Stimulated activated effector memory CD8-positive, alpha-beta T cell treated with anti-CD3 and anti-CD28 coated beads, Interleukin-12 subunit alpha, Interleukin-12 subunit beta, amount 100 ng/mL, for 72 hours (primary cell): Measurements from ENCODE around the gene CAMSAP2.
A peak's percentile ranks its signal among the peaks of the same experiment; 100 is the strongest.

Experiments
- ATAC-seq: fragments of 150-1000 bp; cut with Tn5 transposase; 2 replicates; pipeline ENCODE4 v1.10.0; 2021
- DNase-seq, 2 donors: peaks; one replicate each; pipeline ENCODE4 v3.0.0; 2021 to 2022; ENCODE audit warnings: low spot score in 2 of 2
- H3K27ac Mint-ChIP-seq: one replicate; pipeline ENCODE4 v1.8.0; 2022; ENCODE audit warnings: mild to moderate bottlenecking, mixed read lengths
- H3K36me3 Mint-ChIP-seq: one replicate; pipeline ENCODE4 v1.8.0; 2022; ENCODE audit warnings: mild to moderate bottlenecking, mixed read lengths
- H3K4me1 Mint-ChIP-seq: one replicate; pipeline ENCODE4 v1.8.0; 2022; ENCODE audit warnings: mixed read lengths
- H3K4me3 Mint-ChIP-seq: one replicate; pipeline ENCODE4 v1.8.0; 2022; ENCODE audit warnings: mild to moderate bottlenecking, mixed read lengths
- H3K9me3 Mint-ChIP-seq: one replicate; pipeline ENCODE4 v1.8.0; 2022; ENCODE audit warnings: mixed read lengths

Gene CAMSAP2

GRCh38 chr1:200753650-200754198 is 15.0 kb downstream of the CAMSAP2 start:
- Mint-ChIP-seq H3K4me3 (no peak overlapping the region), H3K36me3 (no peaks in the 10 kb centered on the region), H3K4me1 (peaks cover 6% of the 10 kb centered on the region), H3K27ac (no peak overlapping the region), H3K9me3 (no peaks in the 10 kb centered on the region)
- no peak for DNase-seq
- ATAC-seq = peak; percentile 19

DNA sequence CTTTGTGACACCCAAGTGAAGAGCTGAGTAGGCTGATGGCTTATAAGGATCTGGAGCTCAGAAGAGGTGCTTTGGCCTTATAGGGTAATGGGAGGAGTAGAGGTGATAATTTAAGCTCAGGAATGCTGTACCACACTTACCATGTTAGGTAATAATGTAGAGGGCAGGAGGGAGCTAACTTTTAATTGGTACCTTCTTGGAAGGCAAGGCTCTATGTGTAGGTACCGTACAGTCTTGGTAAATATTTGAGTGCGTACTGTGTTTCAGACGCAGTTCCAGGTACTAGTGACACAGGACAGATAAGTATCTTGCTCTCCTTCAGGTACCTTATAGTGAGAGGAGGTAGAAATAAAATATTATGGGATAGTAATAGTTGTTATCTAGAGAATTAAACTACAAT is 16.8 kb downstream of the CAMSAP2 start:
- Mint-ChIP-seq H3K27ac (no peak overlapping the region), H3K4me3 (no peak overlapping the region), H3K9me3 (no peaks in the 10 kb centered on the region), H3K4me1 (peaks cover 6% of the 10 kb centered on the region), H3K36me3 (no peaks in the 10 kb centered on the region)
- ATAC-seq (no peak), DNase-seq (no peak)

DNA sequence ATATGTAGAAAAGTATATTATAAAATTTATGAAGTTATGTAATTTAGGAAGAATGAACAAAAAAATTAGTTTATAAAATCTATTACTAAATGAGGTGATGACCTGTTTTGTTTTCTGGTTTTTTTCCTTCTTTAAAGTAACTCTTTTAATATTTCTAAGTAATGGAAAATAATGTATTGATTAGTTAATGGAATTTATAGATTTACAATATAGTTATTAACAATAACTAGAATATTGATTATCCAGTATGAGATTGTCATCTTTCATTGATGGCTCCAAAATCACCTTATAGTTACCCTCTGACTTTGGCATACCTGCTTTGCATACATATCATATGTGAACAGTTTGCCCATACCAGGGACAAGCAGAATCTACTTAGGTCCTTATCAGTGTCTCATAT is 23.4 kb downstream of the CAMSAP2 start:
- H3K4me3 Mint-ChIP-seq = no peak overlapping the region
- H3K9me3 Mint-ChIP-seq = no peaks in the 10 kb centered on the region
- DNase-seq (no peak), ATAC-seq (no peak)
- H3K4me1 Mint-ChIP-seq = no peaks in the 10 kb centered on the region
- no peak overlapping the region for H3K27ac Mint-ChIP-seq
- H3K36me3 Mint-ChIP-seq = no peaks in the 10 kb centered on the region

GRCh38 chr1:200767321-200767720 is 28.6 kb downstream of the CAMSAP2 start:
- no peak for ATAC-seq
- no peak for DNase-seq
- H3K36me3 Mint-ChIP-seq = no peaks in the 10 kb centered on the region

GRCh38 chr1:200771625-200772555 is 33.2 kb downstream of the CAMSAP2 start:
- Mint-ChIP-seq H3K4me3 (no peak overlapping the region), H3K36me3 (no peaks in the 10 kb centered on the region), H3K9me3 (no peaks in the 10 kb centered on the region), H3K4me1 (peaks cover 5% of the 10 kb centered on the region), H3K27ac (no peak overlapping the region)
- no peak for DNase-seq
- no peak for ATAC-seq

More at GRCh38 chr1:200767321-200767720, 28.6 kb downstream of the CAMSAP2 start:
- H3K9me3 Mint-ChIP-seq = no peaks in the 10 kb centered on the region
- H3K4me1 Mint-ChIP-seq = no peaks in the 10 kb centered on the region
- no peak overlapping the region for H3K4me3 Mint-ChIP-seq
- H3K27ac Mint-ChIP-seq = no peak overlapping the region

DNA sequence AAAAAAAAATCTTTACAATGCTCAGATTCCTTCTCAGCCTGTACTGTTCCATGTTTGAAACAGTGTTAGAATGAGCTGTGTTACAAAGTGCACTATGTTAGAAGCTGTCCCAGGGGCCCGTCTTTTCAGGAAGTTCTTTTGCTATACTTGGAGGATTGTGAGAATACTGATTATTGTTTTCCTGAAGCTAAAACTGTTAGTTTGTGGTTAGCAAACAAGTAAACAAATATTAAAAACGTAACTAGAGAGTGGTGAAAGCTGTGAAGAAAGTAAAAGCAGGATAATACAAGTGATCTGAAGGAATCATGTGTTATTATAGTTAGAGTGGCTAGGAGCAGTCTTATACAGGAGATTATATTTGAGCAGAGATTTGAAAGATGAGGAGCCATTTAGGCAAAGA is 35.6 kb downstream of the CAMSAP2 start:
- no peak overlapping the region for H3K4me3 Mint-ChIP-seq
- H3K4me1 Mint-ChIP-seq = peaks cover 5% of the 10 kb centered on the region
- no peaks in the 10 kb centered on the region for H3K9me3 Mint-ChIP-seq
- DNase-seq (no peak), ATAC-seq (no peak)
- no peak overlapping the region for H3K27ac Mint-ChIP-seq
- H3K36me3 Mint-ChIP-seq = no peaks in the 10 kb centered on the region

DNA sequence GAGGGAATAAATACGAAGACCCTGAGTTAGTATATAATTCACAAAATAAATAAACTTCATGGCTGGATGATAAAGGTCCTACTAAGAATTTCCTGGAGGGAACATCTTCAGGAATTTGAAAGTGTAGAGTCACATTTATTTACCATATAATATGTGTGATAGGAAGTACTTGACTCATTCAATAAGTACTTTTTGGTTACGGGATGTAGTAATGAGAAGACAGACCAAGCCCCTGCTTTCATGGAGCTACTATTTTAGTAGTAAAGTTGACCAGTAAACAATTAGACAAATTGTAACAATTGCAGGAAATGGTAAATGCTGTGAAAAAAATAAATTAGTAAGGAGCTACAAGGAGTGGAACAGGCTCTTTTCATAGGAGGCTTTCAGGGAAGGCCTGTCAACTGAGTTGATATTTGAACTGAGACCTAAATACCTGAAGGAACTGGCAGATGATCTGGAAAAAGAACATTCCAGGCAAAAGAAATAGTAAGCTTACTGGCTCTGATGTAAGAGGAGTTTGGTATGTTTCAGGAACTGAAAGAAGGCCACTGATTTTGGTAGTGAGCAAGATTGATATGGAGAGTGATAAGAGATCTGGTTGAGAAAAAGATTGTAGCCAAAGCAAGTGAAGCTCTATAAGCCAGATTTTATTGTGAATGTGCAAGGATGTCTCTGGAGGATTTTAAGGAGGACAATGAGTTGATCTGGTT is 36.2 kb downstream of the CAMSAP2 start:
- H3K4me3 Mint-ChIP-seq = no peak overlapping the region
- ATAC-seq (no peak), DNase-seq (no peak)
- H3K27ac Mint-ChIP-seq = no peak overlapping the region
- H3K36me3 Mint-ChIP-seq = no peaks in the 10 kb centered on the region
- H3K9me3 Mint-ChIP-seq = no peaks in the 10 kb centered on the region
- H3K4me1 Mint-ChIP-seq = peaks cover 5% of the 10 kb centered on the region

GRCh38 chr1:200775850-200776249 is 37.2 kb downstream of the CAMSAP2 start:
- ATAC-seq (no peak), DNase-seq (no peak)
- H3K27ac Mint-ChIP-seq = no peak overlapping the region
- H3K4me3 Mint-ChIP-seq = no peak overlapping the region
- no peaks in the 10 kb centered on the region for H3K36me3 Mint-ChIP-seq
- no peaks in the 10 kb centered on the region for H3K9me3 Mint-ChIP-seq
- H3K4me1 Mint-ChIP-seq = peaks cover 5% of the 10 kb centered on the region

DNA sequence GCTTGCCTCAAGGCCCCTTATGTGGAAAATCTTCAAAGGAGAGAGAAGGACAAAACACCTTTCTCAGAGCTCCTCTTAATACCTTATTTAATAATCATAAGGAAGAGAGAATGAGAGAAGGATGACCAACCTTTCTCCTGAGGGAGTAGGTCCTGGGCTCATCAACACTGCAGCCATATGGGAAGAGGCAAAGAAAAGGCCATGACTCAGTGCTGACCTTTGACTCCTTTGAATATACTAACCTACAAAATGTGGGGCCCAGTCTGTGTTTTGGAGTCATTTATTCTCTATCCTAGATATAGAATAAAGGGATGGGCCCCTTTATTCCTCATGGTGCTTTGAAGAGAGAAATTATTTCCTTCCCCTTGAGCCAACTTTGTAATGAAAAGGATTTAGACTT is 38.3 kb downstream of the CAMSAP2 start:
- no peaks in the 10 kb centered on the region for H3K9me3 Mint-ChIP-seq
- H3K4me3 Mint-ChIP-seq = no peak overlapping the region
- no peaks in the 10 kb centered on the region for H3K36me3 Mint-ChIP-seq
- no peak for ATAC-seq
- H3K27ac Mint-ChIP-seq = no peak overlapping the region
- peaks cover 5% of the 10 kb centered on the region for H3K4me1 Mint-ChIP-seq
- no peak for DNase-seq

DNA sequence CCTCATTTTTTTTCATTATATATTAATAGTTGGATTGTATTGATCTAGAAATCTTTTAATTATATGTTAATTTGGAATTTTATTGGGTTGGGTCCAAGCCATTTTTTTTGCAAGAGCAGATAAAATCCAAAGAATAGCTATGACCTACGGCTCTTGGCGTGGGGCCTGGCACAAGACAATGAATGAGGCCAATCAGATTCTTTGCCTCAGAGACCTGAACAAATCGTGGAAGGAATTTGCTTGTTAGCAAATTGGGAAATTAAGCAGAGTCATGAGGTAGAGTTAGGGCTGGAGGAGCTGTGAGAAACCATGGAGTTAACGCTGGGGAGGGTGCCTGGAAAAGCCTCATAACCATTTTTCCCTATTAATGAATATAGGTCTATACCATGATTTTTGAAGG is 40.1 kb downstream of the CAMSAP2 start:
- Mint-ChIP-seq H3K4me3 (no peak overlapping the region), H3K36me3 (no peaks in the 10 kb centered on the region), H3K27ac (no peak overlapping the region), H3K4me1 (peaks cover 5% of the 10 kb centered on the region), H3K9me3 (no peaks in the 10 kb centered on the region)
- ATAC-seq = no peak
- DNase-seq = no peak

DNA sequence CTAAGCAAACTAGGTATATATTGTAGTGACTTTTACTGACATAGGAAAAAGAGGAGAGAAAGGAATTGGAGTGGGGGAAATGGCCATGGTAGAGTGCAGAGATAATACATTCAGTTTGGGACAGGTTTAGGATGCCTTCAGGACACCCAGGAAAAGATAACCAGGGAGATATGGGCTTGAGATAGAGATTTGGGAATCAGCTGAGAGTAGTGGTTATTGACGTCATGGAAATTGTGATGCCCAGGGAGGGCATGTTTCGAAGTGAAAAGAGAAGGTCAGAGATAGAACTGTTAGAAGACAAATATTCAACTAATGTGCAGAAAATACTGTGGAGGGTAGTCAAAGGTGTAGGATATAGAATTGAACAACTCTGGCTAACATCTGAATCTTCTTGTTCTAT is 40.6 kb downstream of the CAMSAP2 start:
- Mint-ChIP-seq H3K36me3 (no peaks in the 10 kb centered on the region), H3K4me1 (peaks cover 5% of the 10 kb centered on the region), H3K4me3 (no peak overlapping the region), H3K27ac (no peak overlapping the region), H3K9me3 (no peaks in the 10 kb centered on the region)
- ATAC-seq (no peak), DNase-seq (no peak)

DNA sequence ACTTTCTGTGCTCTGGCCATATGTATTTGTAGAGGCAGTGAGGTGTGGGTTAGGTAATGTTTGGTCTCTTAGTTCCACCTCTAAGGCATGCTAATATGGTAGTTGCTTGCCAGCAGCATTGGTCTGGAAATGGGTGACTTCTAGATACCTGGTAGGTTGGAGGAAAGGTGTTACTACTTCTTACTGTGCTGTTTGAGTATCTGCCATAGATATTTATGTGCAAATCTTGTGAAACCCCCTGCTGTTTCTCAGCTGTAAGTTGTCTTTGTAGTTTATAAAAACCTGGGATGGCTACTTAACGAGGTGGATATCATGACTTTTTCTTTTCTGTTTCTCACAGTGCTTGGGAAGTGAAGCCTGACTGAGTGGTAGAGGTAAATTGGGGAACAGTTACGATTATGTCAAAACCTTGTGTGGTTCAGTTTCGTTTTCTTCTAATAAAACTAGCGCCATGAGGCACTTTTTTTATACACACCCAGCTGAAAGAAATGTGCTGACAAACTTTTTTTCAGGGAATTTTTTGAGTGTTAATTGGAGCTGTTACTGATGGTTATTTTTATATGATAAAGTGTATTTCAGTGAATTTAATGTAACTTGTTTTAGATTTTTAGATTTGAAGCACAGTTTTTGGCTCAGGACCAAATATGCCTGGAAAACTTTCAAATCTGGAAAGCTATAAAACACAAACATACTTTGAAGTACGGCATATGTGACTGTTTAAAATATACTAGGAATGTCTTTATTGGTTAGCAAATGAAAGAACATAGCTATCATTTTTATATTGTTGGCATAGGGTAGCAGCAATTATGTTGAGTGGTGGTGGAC is 42.1 kb downstream of the CAMSAP2 start:
- DNase-seq = no peak
- Mint-ChIP-seq H3K9me3 (no peaks in the 10 kb centered on the region), H3K27ac (no peak overlapping the region), H3K36me3 (no peaks in the 10 kb centered on the region), H3K4me1 (no peaks in the 10 kb centered on the region), H3K4me3 (no peak overlapping the region)
- ATAC-seq = no peak

DNA sequence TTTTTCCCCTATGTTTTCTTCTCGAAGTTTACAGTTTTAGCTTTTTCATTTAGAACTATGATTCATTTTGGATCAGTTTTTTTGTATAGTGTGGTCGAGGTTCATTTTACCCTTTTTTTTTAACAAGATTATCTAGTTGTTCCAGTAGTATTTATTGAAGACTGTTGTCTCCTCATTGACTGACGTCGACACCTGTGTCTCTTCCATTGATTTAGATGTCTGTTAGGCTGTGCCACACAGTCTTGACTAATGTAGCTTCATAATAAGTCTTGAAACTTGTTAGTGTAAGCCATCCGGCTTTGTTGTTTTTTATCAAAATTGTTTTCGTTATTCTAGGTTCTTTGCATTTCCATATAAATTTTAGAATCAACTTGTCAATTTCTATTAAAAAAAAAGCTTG is 45.2 kb downstream of the CAMSAP2 start:
- ATAC-seq (no peak), DNase-seq (no peak)
- Mint-ChIP-seq H3K4me3 (no peak overlapping the region), H3K27ac (no peak overlapping the region), H3K36me3 (no peaks in the 10 kb centered on the region), H3K9me3 (no peaks in the 10 kb centered on the region), H3K4me1 (no peaks in the 10 kb centered on the region)

DNA sequence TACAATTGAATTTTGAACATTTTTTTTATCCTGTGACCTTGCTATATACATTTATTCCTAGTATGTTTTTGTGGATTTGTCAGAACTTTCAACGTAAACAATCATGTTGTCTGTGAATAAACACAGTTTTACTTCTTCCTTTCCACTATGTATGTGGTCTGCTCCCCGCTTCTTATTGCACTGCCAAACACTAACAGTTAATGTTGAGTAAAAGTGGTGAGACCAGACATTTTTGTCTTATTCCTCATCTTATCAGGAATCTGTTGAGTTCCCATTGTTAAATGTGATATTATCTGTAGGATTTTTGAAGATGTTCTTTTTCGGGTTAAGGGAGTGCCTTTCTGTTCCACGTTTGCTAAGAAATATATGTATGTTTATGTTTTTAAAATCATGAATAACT is 45.9 kb downstream of the CAMSAP2 start:
- Mint-ChIP-seq H3K9me3 (no peaks in the 10 kb centered on the region), H3K4me1 (no peaks in the 10 kb centered on the region), H3K27ac (no peak overlapping the region), H3K4me3 (no peak overlapping the region), H3K36me3 (no peaks in the 10 kb centered on the region)
- ATAC-seq = no peak
- no peak for DNase-seq

GRCh38 chr1:200786788-200787187 is 48.1 kb downstream of the CAMSAP2 start:
- Mint-ChIP-seq H3K4me1 (no peaks in the 10 kb centered on the region), H3K36me3 (no peaks in the 10 kb centered on the region), H3K27ac (no peak overlapping the region), H3K4me3 (no peak overlapping the region), H3K9me3 (no peaks in the 10 kb centered on the region)
- DNase-seq (no peak), ATAC-seq (no peak)
